Naive thymus-derived CD8-positive, alpha-beta T cell (primary cell): ENCODE results near the gene HBA2. TPM values are rescaled to one million over a fixed set of nuclear protein-coding genes. Genes with fewer than 3 reads are reported as not detected.
"Not testable (repeated sequence)": the region's sequence is repeated elsewhere in the genome, so short reads cannot be mapped to it uniquely, and the experiment has no call there.

Source experiments
- ATAC-seq, 2 donors: fragments of 150-1000 bp; cut with Tn5 transposase in 1 of 2; sonication (Bioruptor Pico), chemical (Tn5 transposase) in 1 of 2; 1 replicate in 1 of 2; 2 replicates in 1 of 2; pipeline ENCODE4 v1.10.0; 2021; ENCODE audit warnings: mild to moderate bottlenecking in 2 of 2, moderate library complexity in 2 of 2
- POLR2A ChIA-PET: fragments of 350-600 bp; sonication (Branson Sonifier 250); formaldehyde crosslinking; loops from one replicate; lab custom pipeline; 2021; ENCODE audit warnings: antibody characterized with exemption; lab: Charles Lee
- DNase-seq, 10 donors: peaks; one replicate each; pipeline versions ENCODE4 v3.0.0 to v3.0.0-alpha.2; 2020 to 2022
- H3K27ac Mint-ChIP-seq, 10 donors: one replicate each; pipeline ENCODE4 v1.8.0; 2020 to 2022; ENCODE audit warnings: mild to moderate bottlenecking in 10 of 10, mixed read lengths in 10 of 10, moderate library complexity in 4 of 10, inconsistent platforms in 1 of 10
- H3K27me3 Mint-ChIP-seq, 5 donors: one replicate each; pipeline ENCODE4 v1.8.0; 2021 to 2022; ENCODE audit warnings: mixed read lengths in 5 of 5
- H3K36me3 Mint-ChIP-seq, 3 donors: one replicate each; pipeline ENCODE4 v1.8.0; 2020 to 2022; ENCODE audit warnings: mixed read lengths in 3 of 3, mild to moderate bottlenecking in 2 of 3, inconsistent platforms in 1 of 3
- H3K4me1 Mint-ChIP-seq, 4 donors: one replicate each; pipeline ENCODE4 v1.8.0; 2021 to 2022; ENCODE audit warnings: mixed read lengths in 4 of 4
- H3K4me3 Mint-ChIP-seq, 10 donors: one replicate each; pipeline ENCODE4 v1.8.0; 2020 to 2022; ENCODE audit warnings: mild to moderate bottlenecking in 10 of 10, mixed read lengths in 10 of 10, moderate library complexity in 6 of 10, inconsistent platforms in 1 of 10
- H3K9me3 Mint-ChIP-seq, 9 donors: one replicate each; pipeline ENCODE4 v1.8.0; 2020 to 2022; ENCODE audit warnings: mixed read lengths in 9 of 9, mild to moderate bottlenecking in 3 of 9, inconsistent platforms in 1 of 9, moderate library complexity in 1 of 9
- polyA plus RNA-seq, 3 donors: library from polyadenylated mRNA; unstranded; fragments of 300-500 nt; fragmentation: Illumina TruSeq; gene quantifications; one replicate each; pipeline ENCODE4 v1.2.3, GENCODE V29; 2021
- total RNA-seq, 8 experiments: library from RNA in 2 of 8; stranded (reverse) in 2 of 8; gene quantifications; one replicate each; pipeline ENCODE4 v1.2.3 and lab custom pipeline; 2021 to 2026

Gene HBA2
- not detected for total RNA-seq
- polyA plus RNA-seq, result 1 to 10 TPM in 1 of 3 donors, under 1 TPM in 1, not detected in 1; 0.89 to 8.6 TPM
- 0 reads per million in 6 experiments for total RNA-seq (lab: John Stamatoyannopoulos, UW)

- Mint-ChIP-seq H3K27me3 (peaks cover 22 to 72% (median 43%) of the 10 kb centered on the region in 5 donors), H3K4me1 (peaks cover 4 to 19% (median 18%) of the 10 kb centered on the region in 4 donors), H3K27ac (peak within 1 kb of the TSS in 1 of 10 donors; percentile 40), H3K4me3 (peak within 1 kb of the TSS in 9 of 10 donors; percentile 6 to 74 (median 60))
- H3K36me3 Mint-ChIP-seq, POLR2A ChIA-PET, DNase-seq, H3K9me3 Mint-ChIP-seq: not testable (repeated sequence)
- ATAC-seq, result peak; percentile 46 to 47
Observed at GRCh38 chr16:172374-172941, at the start of gene HBA2. Gene HBA2, plus strand, starts transcription at chr16:172876. Its CDS starts 37 bp downstream, at chr16:172913.

- ATAC-seq, H3K9me3 Mint-ChIP-seq, DNase-seq, POLR2A ChIA-PET, H3K27me3 Mint-ChIP-seq: not testable (repeated sequence)
- Mint-ChIP-seq H3K4me1 (peaks cover under 1 to 18% (median 4%) of the 10 kb centered on the region in 4 donors), H3K4me3 (peak overlapping the region in 1 of 10 donors; percentile 14), H3K27ac (peak overlapping the region in 2 of 10 donors; percentile 41 to 90), H3K36me3 (peaks cover 0 to 33% (median 2%) of the 10 kb centered on the region in 3 donors)
Observed at GRCh38 chr16:123558-124350, 48.9 kb upstream of the HBA2 start.

DNA sequence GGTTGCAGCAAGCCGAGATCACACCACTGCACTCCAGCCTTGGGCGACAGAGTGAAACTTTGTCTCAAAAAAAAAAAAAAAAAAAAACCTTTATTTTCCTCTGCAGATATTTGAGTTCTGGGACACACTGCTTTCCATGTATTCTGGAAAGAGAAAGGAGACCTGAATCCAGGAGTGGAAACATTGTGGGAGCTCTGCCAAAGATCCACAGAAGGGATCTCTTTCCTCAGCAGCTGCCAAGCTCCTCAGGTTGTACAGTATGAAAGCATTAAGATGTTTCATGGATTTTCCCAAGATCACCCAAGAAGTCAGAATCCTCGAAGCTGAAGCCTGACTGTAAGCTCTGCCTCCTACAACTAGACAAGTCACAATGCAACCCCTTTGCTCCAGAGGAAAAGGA is 47.7 kb upstream of the HBA2 start:
- POLR2A ChIA-PET, result interaction anchor here (1.1 kb wide), 1 partner anchor 13 kb away, joined by 3 read pairs; no protein-coding TSS in a partner anchor
- DNase-seq (no peak), ATAC-seq (no peak)
- H3K4me1 Mint-ChIP-seq, result peaks cover 11 to 31% (median 15%) of the 10 kb centered on the region in 4 donors
- no peak overlapping the region for H3K4me3 Mint-ChIP-seq
- peak overlapping the region in 1 of 10 donors; percentile 52 for H3K27ac Mint-ChIP-seq
- H3K27me3 Mint-ChIP-seq, result no peaks in the 10 kb centered on the region
- H3K9me3 Mint-ChIP-seq, result no peaks in the 10 kb centered on the region
- H3K36me3 Mint-ChIP-seq, result peaks cover 0 to 36% (median 2%) of the 10 kb centered on the region in 3 donors

DNA sequence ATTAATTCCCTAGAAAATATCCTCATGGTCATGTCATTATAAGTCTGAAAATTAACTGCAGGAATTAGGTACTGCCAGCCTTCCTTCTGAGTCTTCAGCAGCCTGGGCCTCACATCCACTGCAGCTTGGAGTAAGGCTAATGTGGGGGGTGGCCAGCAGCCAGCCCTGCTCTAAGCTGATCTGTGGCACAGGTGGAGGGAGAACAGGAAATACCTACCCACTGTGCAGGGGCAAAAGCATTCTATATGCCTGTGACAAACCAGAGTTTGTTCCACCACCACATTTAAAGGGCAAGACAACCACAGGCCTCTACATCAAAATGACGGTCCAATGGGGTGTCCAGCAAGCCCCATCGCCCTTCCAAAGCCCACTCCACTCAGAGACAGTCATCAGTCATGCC is 43.6 kb upstream of the HBA2 start:
- ATAC-seq (peak; percentile 41 to 80), DNase-seq (no peak)
- POLR2A ChIA-PET, result no interaction called here
- Mint-ChIP-seq H3K9me3 (no peaks in the 10 kb centered on the region), H3K4me3 (peak overlapping the region in 6 of 10 donors; percentile 8 to 38 (median 23)), H3K27me3 (no peaks in the 10 kb centered on the region), H3K36me3 (peaks cover 0 to 21% (median 2%) of the 10 kb centered on the region in 3 donors), H3K27ac (peak overlapping the region in 7 of 10 donors; percentile 29 to 76 (median 68)), H3K4me1 (peaks cover 25 to 41% (median 36%) of the 10 kb centered on the region in 4 donors)

DNA sequence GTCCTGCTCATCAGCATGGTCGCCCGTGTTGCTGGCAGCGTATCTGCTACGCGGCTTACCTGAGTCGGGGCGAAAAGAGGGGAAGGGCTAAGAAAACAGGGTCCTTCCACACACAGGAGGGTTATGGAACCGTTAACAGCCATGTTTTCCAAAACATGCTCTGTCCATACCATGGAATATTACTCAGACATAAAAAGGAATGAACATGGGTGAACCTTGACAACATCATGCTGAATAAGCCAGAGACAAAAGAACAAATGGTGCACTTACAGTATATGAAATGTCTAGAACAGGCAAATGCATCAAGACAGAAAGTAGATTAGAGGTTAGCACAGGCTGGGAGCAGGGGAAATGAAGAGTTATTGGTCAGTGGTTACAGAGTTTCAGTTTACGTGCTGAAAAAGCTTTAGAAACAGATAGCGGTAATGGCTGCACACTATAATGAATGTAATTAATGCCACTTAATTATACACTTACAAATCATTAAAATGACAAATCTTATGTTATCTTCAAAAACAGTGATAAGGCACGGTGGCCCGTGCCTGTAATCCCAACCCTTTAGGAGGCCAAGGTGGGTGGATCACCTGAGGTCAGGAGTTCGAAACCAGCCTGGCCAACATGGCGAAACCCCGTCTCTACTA is 42.0 kb upstream of the HBA2 start:
- no peaks in the 10 kb centered on the region for H3K9me3 Mint-ChIP-seq
- H3K36me3 Mint-ChIP-seq, result peaks cover 0 to 14% (median 0%) of the 10 kb centered on the region in 3 donors
- no peak for ATAC-seq
- POLR2A ChIA-PET, result interaction anchor here (0.6 kb wide), 1 partner anchor 1481 kb away, joined by 3 read pairs; the partner anchor contains the start of genes CRAMP1 and IFT140
- no peak for DNase-seq
- no peak overlapping the region for H3K4me3 Mint-ChIP-seq
- peak overlapping the region in 1 of 10 donors; percentile 73 for H3K27ac Mint-ChIP-seq
- peaks cover 27 to 48% (median 43%) of the 10 kb centered on the region in 4 donors for H3K4me1 Mint-ChIP-seq
- H3K27me3 Mint-ChIP-seq, result no peaks in the 10 kb centered on the region

GRCh38 chr16:132120-132519 is 40.6 kb upstream of the HBA2 start:
- no peak overlapping the region for H3K4me3 Mint-ChIP-seq
- H3K9me3 Mint-ChIP-seq, result no peaks in the 10 kb centered on the region
- peaks cover 28 to 55% (median 48%) of the 10 kb centered on the region in 4 donors for H3K4me1 Mint-ChIP-seq

GRCh38 chr16:133716-134115 is 39.0 kb upstream of the HBA2 start:
- H3K36me3 Mint-ChIP-seq, result peaks cover 0 to 11% (median 0%) of the 10 kb centered on the region in 3 donors
- H3K27ac Mint-ChIP-seq, result no peak overlapping the region
- H3K4me1 Mint-ChIP-seq, result peaks cover 30 to 55% (median 52%) of the 10 kb centered on the region in 4 donors
- POLR2A ChIA-PET, result no interaction called here
- DNase-seq (no peak), ATAC-seq (no peak)
- no peaks in the 10 kb centered on the region for H3K9me3 Mint-ChIP-seq
- no peak overlapping the region for H3K4me3 Mint-ChIP-seq
- no peaks in the 10 kb centered on the region for H3K27me3 Mint-ChIP-seq

More at GRCh38 chr16:132120-132519, 40.6 kb upstream of the HBA2 start:
- DNase-seq (no peak), ATAC-seq (no peak)
- POLR2A ChIA-PET, result no interaction called here
- Mint-ChIP-seq H3K27me3 (no peaks in the 10 kb centered on the region), H3K36me3 (peaks cover 0 to 15% (median 0%) of the 10 kb centered on the region in 3 donors), H3K27ac (peak overlapping the region in 2 of 10 donors; percentile 5 to 58)

DNA sequence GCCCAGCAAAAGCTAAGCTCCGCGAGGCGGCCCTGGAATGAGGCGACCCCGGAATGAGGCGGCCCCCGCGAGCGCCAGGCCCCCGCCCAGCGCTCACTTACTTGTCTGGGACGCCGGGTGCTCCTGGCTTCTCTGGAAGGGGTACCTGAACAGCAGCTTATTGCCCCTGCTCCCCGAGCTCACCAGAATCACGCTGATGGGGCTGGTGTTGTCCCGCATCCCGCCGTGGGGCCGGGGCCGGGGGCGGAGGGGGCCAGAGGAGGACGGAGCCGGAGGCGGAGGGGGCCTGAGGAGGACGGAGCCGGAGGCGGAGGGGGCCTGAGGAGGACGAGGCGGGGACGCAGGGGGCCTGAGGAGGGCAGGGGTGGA is 34.6 kb upstream of the HBA2 start:
- peak in 8 of 10 donors; percentile 8 to 41 (median 28) for DNase-seq
- Mint-ChIP-seq H3K36me3 (peaks cover 0 to 7% (median 0%) of the 10 kb centered on the region in 3 donors), H3K4me1 (peaks cover 11 to 28% (median 24%) of the 10 kb centered on the region in 4 donors), H3K27ac (peak overlapping the region in 8 of 10 donors; percentile 8 to 94 (median 76)), H3K27me3 (no peaks in the 10 kb centered on the region), H3K9me3 (no peaks in the 10 kb centered on the region), H3K4me3 (peak overlapping the region; percentile 75 to 89 (median 86))
- POLR2A ChIA-PET, result interaction anchor here (1.2 to 1.3 kb wide), 2 partner anchors 13 to 43 kb away, joined by 3 to 6 read pairs; partner anchors contain the start of gene HBQ1
- ATAC-seq, result peak; percentile 35 to 43

- ATAC-seq (no peak), DNase-seq (no peak)
- POLR2A ChIA-PET, result no interaction called here
- Mint-ChIP-seq H3K4me3 (peak overlapping the region in 7 of 10 donors; percentile 4 to 77 (median 61)), H3K36me3 (peaks cover 0 to 4% (median 0%) of the 10 kb centered on the region in 3 donors), H3K27me3 (peaks cover 0 to 9% (median 5%) of the 10 kb centered on the region in 5 donors), H3K27ac (peak overlapping the region in 1 of 10 donors; percentile 46), H3K9me3 (no peaks in the 10 kb centered on the region), H3K4me1 (peaks cover 5 to 19% (median 7%) of the 10 kb centered on the region in 4 donors)
Observed at GRCh38 chr16:140175-140857, 32.4 kb upstream of the HBA2 start.

DNA sequence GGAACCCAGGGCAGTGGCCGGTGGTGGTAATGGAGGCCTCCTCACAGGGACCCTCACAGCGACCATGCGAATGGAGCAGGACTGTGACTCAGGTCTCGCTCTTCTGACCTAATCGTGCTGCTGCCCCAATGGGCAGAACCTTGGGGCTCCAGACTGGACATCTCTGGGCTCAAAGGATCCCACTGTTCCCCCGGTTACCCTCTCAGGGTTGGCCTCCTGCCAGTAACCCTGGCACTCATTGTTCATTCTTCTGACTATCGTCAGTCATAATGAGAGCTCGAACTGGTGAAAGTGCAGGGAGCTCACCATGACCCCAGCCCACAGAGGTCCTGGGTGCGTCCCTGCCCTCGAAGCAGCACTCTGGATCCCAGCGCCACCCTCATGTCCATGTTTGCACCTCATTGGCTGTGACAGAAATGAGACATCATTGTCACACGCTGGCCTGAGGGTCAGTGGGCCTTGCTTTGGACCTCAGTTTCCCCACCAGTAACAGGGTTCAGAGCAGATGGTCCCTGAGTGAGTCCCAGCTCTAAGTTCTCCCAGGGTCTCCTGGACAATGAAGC is 30.2 kb upstream of the HBA2 start:
- no peaks in the 10 kb centered on the region for H3K9me3 Mint-ChIP-seq
- no peaks in the 10 kb centered on the region for H3K36me3 Mint-ChIP-seq
- peaks cover 0 to 11% (median 7%) of the 10 kb centered on the region in 5 donors for H3K27me3 Mint-ChIP-seq
- no peak overlapping the region for H3K4me3 Mint-ChIP-seq
- ATAC-seq (no peak), DNase-seq (no peak)
- no peak overlapping the region for H3K27ac Mint-ChIP-seq
- peaks cover 0 to 5% (median 2%) of the 10 kb centered on the region in 4 donors for H3K4me1 Mint-ChIP-seq
- POLR2A ChIA-PET, result no interaction called here

- Mint-ChIP-seq H3K9me3 (no peaks in the 10 kb centered on the region), H3K4me1 (peaks cover 0 to 2% (median 1%) of the 10 kb centered on the region in 4 donors), H3K4me3 (no peak overlapping the region), H3K27me3 (peaks cover 0 to 11% (median 7%) of the 10 kb centered on the region in 5 donors), H3K36me3 (no peaks in the 10 kb centered on the region), H3K27ac (no peak overlapping the region)
- POLR2A ChIA-PET, result no interaction called here
- DNase-seq (no peak), ATAC-seq (no peak)
Observed at GRCh38 chr16:143047-143446, 29.6 kb upstream of the HBA2 start.
